NB4 (cell line): Measurements from ENCODE around the gene OR10H5.
"Not testable (repeated sequence)": the region's sequence is repeated elsewhere in the genome, so short reads cannot be mapped to it uniquely, and the experiment has no call there.

ENCODE experiments used
- DNase-seq: peaks from one replicate; pipeline ENCODE4 v3.0.0; 2010; ENCODE audit warnings: low read depth
- H3K4me3 ChIP-seq: one replicate; pipeline ENCODE4 v1.5.1; 2011; ENCODE audit warnings: mild to moderate bottlenecking, low read depth, low read length, moderate library complexity
- MYC ChIP-seq: IDR thresholded peaks from 2 replicates; pipeline ENCODE4 v1.6.1; 2011; ENCODE audit warnings: low read depth, low read length
- POLR2A ChIP-seq: IDR thresholded peaks from 2 replicates; pipeline ENCODE4 v1.6.1; 2011; ENCODE audit warnings: mild to moderate bottlenecking; ENCODE audit not compliant: insufficient read length; ENCODE audit errors: extremely low read depth
- TF ChIP-seq, protein P1 (sequence below): IDR thresholded peaks from 2 replicates; pipeline ENCODE4 v1.6.1; 2011; ENCODE audit warnings: low read depth, low read length
- TF ChIP-seq, protein P2 (sequence below): IDR thresholded peaks from one replicate; pipeline ENCODE4 v1.5.1; 2012; ENCODE audit warnings: low read depth, low read length

OR10H5 gene

DNA sequence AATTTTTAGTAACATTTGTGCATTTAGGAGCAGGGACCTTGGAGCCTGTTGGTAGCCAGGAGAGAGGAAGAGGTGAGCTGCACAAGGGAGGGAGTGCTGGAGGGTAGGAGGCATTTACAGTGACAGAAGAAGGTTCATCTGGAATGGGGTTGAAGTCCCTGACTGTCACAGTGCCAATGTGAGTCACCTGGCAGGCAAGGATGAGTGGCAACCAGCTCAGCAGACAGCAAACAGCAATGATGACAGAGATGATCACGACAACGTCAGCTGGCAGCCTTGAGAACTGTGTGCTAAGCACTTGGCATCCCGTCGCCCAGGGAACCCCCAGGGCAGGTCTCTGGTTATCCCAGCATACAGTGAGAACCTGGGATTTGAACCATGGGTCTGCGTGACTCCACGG, 2.6 kb downstream of the OR10H5 start:
- H3K4me3 ChIP-seq = no peak overlapping the region
- no peak for DNase-seq
- TF ChIP-seq, protein P1, sequence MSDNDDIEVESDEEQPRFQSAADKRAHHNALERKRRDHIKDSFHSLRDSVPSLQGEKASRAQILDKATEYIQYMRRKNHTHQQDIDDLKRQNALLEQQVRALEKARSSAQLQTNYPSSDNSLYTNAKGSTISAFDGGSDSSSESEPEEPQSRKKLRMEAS = no peak
- TF ChIP-seq, protein P2, sequence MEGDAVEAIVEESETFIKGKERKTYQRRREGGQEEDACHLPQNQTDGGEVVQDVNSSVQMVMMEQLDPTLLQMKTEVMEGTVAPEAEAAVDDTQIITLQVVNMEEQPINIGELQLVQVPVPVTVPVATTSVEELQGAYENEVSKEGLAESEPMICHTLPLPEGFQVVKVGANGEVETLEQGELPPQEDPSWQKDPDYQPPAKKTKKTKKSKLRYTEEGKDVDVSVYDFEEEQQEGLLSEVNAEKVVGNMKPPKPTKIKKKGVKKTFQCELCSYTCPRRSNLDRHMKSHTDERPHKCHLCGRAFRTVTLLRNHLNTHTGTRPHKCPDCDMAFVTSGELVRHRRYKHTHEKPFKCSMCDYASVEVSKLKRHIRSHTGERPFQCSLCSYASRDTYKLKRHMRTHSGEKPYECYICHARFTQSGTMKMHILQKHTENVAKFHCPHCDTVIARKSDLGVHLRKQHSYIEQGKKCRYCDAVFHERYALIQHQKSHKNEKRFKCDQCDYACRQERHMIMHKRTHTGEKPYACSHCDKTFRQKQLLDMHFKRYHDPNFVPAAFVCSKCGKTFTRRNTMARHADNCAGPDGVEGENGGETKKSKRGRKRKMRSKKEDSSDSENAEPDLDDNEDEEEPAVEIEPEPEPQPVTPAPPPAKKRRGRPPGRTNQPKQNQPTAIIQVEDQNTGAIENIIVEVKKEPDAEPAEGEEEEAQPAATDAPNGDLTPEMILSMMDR = no peak
- TF ChIP-seq POLR2A (no peak), MYC (no peak)

DNA sequence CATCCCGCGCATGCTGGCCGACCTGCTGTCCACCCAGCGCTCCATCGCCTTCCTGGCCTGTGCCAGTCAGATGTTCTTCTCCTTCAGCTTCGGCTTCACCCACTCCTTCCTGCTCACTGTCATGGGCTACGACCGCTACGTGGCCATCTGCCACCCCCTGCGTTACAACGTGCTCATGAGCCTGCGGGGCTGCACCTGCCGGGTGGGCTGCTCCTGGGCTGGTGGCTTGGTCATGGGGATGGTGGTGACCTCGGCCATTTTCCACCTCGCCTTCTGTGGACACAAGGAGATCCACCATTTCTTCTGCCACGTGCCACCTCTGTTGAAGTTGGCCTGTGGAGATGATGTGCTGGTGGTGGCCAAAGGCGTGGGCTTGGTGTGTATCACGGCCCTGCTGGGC, 6.8 kb downstream of the OR10H5 start:
- H3K4me3 ChIP-seq, DNase-seq: not testable (repeated sequence)

DNA sequence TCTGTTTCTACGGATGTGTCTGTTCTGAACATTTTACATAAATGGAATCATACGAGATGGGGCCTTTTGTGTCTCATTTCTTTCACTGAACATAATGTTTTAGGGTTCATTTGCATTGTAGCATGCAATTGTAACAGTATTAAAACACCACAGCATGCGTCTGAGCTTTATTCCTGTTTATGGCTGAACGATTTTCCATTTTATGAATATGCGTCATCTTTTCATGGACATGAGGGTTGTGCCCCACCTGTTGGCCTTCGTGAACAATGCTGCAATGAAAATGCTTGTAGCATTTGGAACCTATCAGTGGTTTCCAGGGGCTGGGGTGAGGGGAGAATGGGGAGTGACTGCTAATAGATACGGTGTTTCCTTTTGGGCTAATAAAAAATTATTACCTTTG, 22.9 kb downstream of the OR10H5 start:
- TF ChIP-seq, protein P1 = no peak
- TF ChIP-seq, protein P2 = peak; percentile 10
- DNase-seq = peak; percentile 19
- no peak overlapping the region for H3K4me3 ChIP-seq

DNA sequence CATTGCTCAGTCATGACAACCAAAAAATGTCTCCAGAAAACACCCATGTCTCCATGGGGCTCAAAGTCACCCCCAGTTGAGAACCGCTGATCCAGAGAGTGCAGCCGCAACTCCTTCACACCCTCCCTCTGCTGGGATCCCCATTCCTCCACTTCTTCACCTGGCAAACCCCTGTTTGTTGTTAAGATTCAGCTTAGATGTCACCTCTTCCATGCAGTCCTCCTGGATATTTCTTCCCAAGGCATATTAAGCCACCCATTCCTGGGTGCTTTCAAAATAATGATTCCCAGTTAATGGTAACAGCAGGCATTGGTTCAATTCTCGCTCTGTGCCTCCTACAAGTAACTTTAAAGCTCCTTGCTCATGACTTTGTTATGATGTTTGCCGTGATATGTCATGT, 24.0 kb downstream of the OR10H5 start:
- no peak overlapping the region for H3K4me3 ChIP-seq
- TF ChIP-seq POLR2A (no peak), MYC (no peak)
- TF ChIP-seq, protein P2 = no peak
- TF ChIP-seq, protein P1 = no peak
- no peak for DNase-seq

DNA sequence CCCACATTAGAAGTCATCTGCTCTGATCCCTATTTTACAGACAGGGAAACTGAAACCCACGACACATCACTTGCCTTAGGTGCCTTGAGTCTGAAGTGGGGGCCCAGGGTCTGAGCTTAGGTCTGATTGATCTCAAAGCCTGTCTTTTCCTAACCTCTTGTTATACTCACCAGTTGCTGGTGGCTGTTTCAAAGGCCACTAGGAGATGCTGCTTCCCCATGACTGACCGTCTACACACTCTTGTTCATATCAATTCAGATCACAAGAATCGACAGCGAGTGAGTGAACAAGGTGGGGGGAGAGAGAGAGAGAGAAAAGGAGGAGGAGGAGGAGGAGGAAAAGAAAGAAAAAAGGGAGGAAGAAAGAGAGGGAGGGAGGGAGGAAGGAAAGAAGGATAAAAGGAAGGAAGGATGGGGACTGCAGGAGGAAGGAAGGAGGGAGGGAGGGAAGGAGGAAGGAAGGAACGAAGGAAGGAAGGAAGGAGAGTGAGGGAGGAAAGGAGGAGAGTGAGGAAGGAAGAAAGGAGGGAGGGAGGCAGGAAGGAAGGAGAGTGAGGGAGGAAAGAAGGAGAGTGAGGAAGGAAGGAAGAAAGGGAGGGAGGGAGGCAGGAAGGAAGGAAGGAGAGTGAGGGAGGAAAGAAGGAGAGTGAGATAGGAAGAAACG, 24.7 kb downstream of the OR10H5 start:
- peak; percentile 40 for DNase-seq
- TF ChIP-seq, protein P2 = peak; percentile 35
- TF ChIP-seq MYC = no peak
- no peak overlapping the region for H3K4me3 ChIP-seq

DNA sequence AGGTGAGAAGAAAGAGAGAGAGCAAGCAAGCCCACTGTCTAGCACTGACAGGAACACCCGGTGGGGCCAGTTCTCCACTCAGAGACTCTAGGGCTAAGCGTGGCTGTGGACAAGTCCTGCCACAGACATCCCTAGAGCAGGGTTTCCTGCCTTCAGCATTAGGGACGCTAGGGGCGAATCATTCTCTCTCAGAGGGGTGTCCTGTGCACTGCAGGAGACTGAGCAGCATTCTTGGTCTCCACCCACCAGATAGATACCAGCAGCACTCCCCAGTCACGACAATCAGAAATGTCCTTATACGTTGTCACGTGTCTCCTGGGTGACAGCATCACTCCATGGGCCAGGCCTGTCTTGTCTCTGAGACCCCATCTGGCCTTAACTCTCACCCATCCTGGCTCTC, 26.5 kb downstream of the OR10H5 start:
- H3K4me3 ChIP-seq = no peak overlapping the region
- TF ChIP-seq MYC (no peak), POLR2A (no peak)
- TF ChIP-seq, protein P1 = no peak
- TF ChIP-seq, protein P2 = no peak
- DNase-seq = peak; percentile 17
